Stimulated activated CD8-positive, alpha-beta memory T cell treated with anti-CD3 and anti-CD28 coated beads, Interleukin-4, amount 100 ng/mL, for 24 hours (primary cell): ENCODE data around the gene SOX18.
"Not testable (repeated sequence)": the region's sequence is repeated elsewhere in the genome, so short reads cannot be mapped to it uniquely, and the experiment has no call there.

Experiments used
- DNase-seq: peaks from one replicate; pipeline ENCODE4 v3.0.0-alpha.2; 2020; ENCODE audit warnings: low read depth

SOX18 gene

GRCh38 chr20:64049060-64049877, at the start of gene SOX18:
SOX18 (minus strand) TSS chr20:64049639; CDS start chr20:64049516, 123 bp downstream.
- no peak for DNase-seq

- no peak for DNase-seq
These were observed 49.1 kb upstream of the SOX18 start for GRCh38 chr20:64098471-64099013.

GRCh38 chr20:64096535-64096934, 47.1 kb upstream of the SOX18 start:
- DNase-seq: no peak

GRCh38 chr20:64095927-64096326, 46.5 kb upstream of the SOX18 start:
- no peak for DNase-seq

GRCh38 chr20:64095455-64095854, 46.0 kb upstream of the SOX18 start:
- no peak for DNase-seq

DNA sequence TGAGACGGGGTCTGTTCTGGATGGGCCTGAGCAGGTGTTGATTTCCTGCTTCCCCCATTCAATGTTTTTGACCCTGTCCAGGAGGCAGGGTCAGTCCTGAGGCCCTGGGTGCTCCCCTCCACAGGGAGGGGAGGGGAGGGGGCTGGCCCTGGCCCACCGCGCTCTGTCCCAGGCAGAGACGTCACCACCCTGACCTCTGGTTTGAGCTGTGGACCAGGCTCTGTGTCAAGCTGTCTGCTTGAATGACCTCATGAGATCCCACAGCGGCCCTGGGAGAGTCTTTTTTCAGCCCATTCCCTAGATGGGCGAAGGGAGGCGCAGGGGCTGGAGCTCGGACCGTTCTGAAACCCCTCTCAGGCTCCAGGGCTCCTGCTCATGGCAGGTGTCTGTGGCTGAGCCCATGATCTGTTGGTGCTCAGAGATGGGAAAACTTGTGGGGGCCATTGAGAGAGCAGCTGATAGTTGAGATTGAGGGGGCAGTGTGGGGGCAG, 43.6 kb upstream of the SOX18 start:
- DNase-seq: no peak

DNA sequence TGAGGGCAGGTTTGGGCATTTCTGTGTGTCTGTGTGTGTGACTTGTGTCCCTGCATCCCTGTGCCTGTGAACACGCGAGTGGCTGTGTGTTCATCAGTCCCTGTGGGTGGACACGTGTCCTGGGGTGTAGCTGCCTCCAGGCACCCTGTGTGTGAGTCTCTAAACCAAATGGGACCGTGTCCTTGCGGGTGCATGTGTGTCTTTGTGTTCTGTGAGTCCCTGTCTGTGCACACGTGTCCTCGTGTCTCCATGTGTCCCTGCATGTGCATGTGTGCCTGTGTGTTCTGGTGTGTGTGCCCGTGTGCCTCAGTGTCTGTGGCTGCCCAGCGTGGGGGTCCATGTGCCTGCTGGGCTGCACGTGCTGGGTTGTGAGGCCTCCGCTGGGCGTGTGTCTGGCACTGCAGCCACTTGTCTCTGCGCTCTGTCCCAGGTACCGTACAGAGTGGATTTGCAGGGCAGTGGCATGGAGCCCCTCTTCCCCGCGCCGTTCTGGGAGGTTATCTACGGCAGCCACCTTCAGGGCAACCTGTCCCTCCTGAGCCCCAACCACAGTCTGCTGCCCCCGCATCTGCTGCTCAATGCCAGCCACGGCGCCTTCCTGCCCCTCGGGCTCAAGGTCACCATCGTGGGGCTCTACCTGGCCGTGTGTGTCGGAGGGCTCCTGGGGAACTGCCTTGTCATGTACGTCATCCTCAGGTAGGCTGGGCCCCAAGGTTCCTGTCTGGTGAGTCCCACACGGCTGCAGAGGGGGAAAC, 43.0 kb upstream of the SOX18 start:
- DNase-seq: no peak

GRCh38 chr20:64091770-64092169, 42.3 kb upstream of the SOX18 start:
- no peak for DNase-seq

- no peak for DNase-seq
These were observed 41.9 kb upstream of the SOX18 start for GRCh38 chr20:64091340-64091739.

- no peak for DNase-seq
These were observed 40.7 kb upstream of the SOX18 start for GRCh38 chr20:64090165-64090564.

DNA sequence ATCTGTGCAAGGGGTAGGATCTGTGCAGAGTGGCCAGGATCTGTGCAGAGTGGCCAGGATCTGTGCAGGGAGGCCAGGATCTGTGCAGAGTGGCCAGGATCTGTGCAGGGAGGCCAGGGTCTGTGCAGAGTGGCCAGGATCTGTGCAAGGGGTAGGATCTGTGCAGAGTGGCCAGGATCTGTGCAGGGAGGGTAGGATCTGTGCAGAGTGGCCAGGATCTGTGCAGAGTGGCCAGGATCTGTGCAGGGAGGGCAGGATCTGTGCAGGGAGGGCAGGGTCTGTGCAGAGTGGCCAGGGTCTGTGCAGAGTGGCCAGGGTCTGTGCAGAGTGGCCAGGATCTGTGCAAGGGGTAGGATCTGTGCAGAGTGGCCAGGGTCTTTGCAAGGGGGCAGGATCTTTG, 39.1 kb upstream of the SOX18 start:
- not testable (repeated sequence) for DNase-seq

DNA sequence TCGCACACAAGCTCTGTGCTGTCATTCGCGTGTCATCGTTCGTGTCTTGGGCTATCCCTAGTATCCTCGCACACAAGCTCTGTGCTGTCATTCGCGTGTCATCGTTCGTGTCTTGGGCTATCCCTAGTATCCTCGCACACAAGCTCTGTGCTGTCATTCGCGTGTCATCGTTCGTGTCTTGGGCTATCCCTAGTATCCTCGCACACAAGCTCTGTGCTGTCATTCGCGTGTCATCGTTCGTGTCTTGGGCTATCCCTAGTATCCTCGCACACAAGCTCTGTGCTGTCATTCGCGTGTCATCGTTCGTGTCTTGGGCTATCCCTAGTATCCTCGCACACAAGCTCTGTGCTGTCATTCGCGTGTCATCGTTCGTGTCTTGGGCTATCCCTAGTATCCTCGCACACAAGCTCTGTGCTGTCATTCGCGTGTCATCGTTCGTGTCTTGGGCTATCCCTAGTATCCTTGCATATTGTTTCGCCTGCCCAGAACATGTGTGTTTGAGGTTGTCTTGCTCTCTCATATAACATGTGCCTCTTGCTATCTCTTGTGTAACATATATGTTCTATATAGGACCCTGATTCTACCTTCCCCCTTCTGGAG, 37.9 kb upstream of the SOX18 start:
- not testable (repeated sequence) for DNase-seq

GRCh38 chr20:64086801-64087200, 37.4 kb upstream of the SOX18 start:
- no peak for DNase-seq

GRCh38 chr20:64084685-64085152, 35.3 kb upstream of the SOX18 start:
- DNase-seq: no peak

DNA sequence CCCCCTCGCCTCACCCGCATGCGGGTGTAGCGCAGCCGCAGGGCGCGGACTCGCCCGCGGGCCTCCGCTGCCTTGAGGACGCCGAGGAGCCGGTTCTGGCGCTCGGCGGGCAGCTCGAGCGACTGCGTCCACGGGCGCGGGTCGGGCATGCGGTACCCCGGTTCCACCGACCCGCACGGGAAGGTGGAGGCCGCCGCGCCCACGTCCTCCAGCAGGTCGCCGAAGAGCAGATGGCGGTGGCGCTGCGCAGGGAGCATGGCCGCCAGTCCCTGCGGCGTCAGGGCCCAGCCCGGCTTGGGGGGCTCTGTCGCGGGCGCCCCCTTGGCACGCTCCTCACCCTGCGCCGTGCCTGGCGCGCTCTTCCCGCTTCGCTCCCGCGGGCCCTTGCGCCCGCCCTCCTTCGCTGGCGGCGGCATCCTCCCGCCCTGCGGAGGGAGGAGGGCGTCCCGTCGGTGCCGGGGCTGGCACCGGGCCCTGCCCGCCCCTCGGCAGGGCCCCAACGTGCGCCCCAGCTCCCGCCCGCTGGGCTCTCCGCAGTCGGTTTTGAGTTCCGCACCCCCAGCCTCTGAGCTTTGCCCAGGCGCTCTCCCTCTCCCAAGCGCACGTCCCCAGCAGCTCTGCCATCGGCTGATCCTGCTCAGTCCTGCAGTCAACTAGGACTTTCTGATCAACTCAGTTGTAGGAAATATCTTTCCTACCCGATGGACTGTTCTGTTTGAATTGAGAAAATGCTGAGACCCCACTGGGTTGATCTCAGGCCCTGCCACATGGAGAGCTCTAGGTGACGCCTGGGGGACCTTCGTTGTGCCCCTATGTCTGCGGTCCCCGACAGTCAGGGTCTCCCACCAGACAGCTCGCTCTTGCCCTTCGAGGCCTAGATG, 34.6 kb upstream of the SOX18 start, which contains the start of gene LKAAEAR1:
LKAAEAR1 (minus strand) TSS at position 595 of the 881 bp plus-strand sequence; CDS start at position 416, 179 bp downstream.
- no peak for DNase-seq

GRCh38 chr20:64083378-64083803, 34.0 kb upstream of the SOX18 start:
- peak; percentile 63 for DNase-seq

DNA sequence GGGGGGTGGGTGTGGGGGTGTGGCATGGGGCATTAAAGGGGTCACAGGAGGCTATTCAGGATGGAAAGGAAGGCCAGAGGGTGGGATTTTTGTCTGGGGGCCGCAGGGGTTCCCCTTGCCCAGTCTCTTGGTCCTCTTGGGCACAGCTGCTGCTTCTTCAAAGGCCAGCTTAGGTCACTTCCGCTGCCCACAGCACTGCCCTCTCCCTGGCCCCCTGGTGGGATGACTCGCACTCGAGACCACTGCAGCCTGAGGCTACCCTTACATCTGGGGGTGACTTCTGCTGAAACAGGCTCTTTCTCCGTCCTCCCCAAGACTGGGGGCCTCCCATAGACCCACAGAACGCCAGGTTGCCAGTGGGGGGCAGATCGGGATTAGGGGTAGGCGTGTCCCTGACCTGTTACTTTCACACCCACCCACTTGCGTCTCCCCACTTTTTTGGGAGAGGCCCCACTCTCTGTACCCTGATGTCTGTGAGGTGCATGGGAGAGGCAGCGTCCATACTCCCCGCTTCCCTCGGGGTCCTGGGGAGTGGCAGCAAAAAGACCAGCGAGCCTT, 33.5 kb upstream of the SOX18 start:
- no peak for DNase-seq

DNA sequence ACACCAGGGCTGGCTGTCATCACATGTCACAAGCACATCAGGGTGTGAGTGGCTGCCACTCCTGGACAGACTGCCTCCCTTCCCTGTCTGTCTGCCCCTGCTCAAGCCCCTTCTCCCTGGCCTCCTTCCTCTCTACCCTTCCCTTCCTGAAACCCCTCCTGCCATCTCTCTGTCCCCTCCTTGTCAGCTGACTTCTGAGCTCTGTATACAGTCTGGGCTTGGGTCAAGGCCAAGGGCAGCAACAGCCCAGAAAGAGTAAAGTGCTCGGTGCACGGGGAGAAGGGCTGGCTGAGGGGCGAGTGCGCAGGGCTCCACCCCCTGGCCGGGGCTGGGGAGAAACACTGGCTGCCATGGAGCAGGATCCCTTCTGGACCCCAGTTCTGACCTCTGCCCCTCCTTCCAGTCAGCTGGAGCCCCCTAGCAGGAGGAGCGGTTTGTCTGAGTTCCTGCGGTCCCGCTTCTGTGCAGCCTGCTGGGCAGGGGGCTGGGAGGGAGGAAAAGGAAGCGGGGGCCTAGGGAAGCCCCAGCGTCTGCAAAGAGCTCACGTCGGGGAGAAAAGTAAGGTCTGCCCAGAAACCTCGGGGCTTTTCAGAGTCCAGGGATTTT, 32.8 kb upstream of the SOX18 start:
- DNase-seq: no peak

GRCh38 chr20:64081624-64081964, 32.2 kb upstream of the SOX18 start:
- DNase-seq: no peak

DNA sequence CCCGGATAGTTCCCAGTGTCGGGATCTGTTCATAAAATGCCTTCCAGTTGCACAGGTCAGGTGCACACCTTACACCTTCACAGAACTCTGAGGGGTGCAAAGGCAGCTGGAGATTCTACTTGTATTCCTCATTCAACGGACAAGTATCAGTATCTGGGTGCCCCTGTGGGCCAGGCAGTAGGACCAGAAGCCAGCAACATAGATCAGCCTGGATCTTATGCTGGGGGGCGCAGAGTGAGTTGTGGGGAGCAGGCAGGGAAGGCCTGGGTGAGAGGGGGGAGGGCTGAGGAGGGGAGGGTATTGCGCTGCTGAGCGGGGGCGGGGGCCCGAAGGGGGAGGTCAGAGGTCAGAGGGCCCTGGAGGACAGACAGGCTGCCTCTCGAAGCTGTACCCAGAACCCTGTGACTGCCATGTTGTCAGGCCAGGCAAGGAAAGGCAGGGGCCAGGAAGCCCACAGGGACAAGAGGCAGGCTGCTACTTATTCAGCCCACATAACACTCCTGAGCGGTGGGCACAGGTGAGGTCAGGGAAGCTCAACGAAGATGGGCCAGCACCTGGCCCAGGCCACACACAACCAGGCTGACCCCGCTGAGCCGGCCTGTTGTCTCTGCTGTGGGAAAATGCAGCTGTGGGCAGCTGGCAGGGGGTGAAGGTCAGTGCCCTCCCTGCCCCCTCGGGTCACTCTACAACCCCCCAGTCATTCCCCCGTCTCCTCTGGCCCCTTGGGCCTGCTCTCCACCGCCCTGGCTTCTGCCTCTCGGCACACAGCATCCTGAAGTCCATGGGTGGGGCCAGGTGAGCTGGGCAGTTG, 31.6 kb upstream of the SOX18 start:
- no peak for DNase-seq
